IgD-negative memory B cell (primary cell): ENCODE data around the gene COL5A1. TPM values are rescaled to one million over a fixed set of nuclear protein-coding genes. Genes with fewer than 3 reads are reported as not detected.

Source experiments
- H3K27ac Mint-ChIP-seq, 3 donors: one replicate each; pipeline ENCODE4 v1.8.0; 2020 to 2022; ENCODE audit warnings: mild to moderate bottlenecking in 3 of 3, mixed read lengths in 3 of 3, moderate library complexity in 1 of 3
- H3K27me3 Mint-ChIP-seq: one replicate; pipeline ENCODE4 v1.8.0; 2021; ENCODE audit warnings: mixed read lengths
- H3K36me3 Mint-ChIP-seq: one replicate; pipeline ENCODE4 v1.8.0; 2020; ENCODE audit warnings: mild to moderate bottlenecking, mixed read lengths
- H3K4me1 Mint-ChIP-seq, 3 donors: one replicate each; pipeline ENCODE4 v1.8.0; 2020 to 2022; ENCODE audit warnings: mixed read lengths in 3 of 3, mild to moderate bottlenecking in 1 of 3
- H3K4me3 Mint-ChIP-seq, 4 donors: one replicate each; pipeline ENCODE4 v1.8.0; 2020 to 2022; ENCODE audit warnings: mild to moderate bottlenecking in 4 of 4, mixed read lengths in 4 of 4, moderate library complexity in 3 of 4
- H3K9me3 Mint-ChIP-seq, 3 donors: one replicate each; pipeline ENCODE4 v1.8.0; 2020 to 2021; ENCODE audit warnings: mixed read lengths in 3 of 3, mild to moderate bottlenecking in 1 of 3
- polyA plus RNA-seq: library from polyadenylated mRNA; unstranded; fragments of 300-500 nt; fragmentation: Illumina TruSeq; gene quantifications from one replicate; pipeline ENCODE4 v1.2.3, GENCODE V29; 2021

COL5A1 gene
- polyA plus RNA-seq, 1 donor from 2014 or later, result not detected

DNA sequence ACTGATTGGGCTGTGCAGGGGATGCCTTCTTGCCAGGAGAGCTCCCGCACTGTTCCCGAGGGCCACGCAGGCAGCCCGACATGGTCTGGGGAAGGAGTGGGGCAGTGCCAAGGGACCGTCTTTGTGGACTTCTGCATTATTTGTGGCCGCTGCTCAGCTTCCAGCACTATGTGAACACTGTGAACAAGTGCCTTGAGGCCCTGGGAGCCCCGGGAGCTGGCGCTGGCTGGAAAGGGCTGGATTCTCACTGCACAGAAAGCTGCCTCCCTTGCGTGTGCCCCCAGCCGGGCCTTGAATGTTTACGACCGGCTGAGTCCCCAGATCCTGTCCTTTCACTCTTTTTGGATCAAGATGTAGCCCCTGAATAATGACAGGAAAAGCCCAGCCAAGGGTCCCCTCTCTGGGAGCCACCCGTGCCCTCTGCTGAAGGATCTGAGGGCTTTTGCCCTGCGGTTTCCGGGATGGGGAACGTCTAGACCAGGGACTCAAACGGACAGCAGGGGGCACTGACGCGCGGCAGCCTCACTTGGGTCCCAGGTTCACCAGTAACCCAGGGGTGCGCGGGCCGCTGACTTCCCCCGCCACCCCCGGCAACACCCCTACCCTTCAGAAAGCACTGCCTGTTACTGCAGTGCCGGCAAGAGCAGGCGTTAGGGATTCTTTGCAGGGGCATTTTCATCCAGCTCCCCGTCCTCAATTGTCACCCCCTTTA lies 140.1 kb downstream of the COL5A1 start:
- no peaks in the 10 kb centered on the region for H3K9me3 Mint-ChIP-seq
- H3K27me3 Mint-ChIP-seq, result peaks cover 1% of the 10 kb centered on the region

DNA sequence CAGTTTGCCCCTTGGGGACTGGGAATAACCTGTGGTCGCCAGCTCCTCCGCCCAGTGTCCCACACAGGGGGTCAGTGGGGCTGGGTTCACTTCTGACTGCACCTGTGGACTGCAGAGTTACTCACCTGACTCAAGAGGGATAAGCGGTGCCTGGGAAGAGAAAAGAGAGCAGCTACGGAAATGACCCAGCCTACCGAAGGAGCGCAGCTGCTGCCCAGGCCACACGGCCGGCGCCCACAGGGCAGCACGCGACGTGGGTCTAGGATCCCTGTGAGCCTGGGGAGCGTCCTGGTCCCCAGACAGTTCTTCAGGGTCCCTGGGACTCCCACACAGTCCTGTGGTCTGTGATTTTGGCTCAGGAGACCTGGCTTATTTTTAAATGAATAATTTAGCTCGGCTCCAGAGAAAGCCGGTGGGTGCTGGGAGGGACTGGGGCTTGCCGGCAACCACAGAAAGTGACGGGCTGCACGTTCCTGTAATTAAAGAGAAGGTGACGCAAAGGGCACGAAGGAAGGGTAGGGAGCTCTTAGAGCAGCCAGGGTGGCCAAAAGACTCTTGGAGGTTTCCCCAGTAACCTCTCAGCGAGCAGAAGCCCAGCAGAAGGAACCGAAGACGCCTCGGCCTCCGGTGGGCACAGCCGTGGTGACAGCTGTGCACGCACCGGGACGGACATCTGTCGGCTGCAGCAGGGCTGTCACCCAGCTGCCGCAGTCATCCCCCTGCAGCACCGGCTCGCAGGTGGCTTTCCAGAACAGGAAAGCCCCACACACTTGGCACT lies 141.5 kb downstream of the COL5A1 start:
- no peak overlapping the region for H3K4me3 Mint-ChIP-seq
- H3K9me3 Mint-ChIP-seq, result no peaks in the 10 kb centered on the region
- no peaks in the 10 kb centered on the region for H3K36me3 Mint-ChIP-seq
- H3K27me3 Mint-ChIP-seq, result peaks cover 1% of the 10 kb centered on the region
- H3K4me1 Mint-ChIP-seq, result no peaks in the 10 kb centered on the region
- no peak overlapping the region for H3K27ac Mint-ChIP-seq

More for the DNA sequence above, 140.1 kb downstream of the COL5A1 start:
- H3K4me3 Mint-ChIP-seq, result no peak overlapping the region
- H3K27ac Mint-ChIP-seq, result no peak overlapping the region
- H3K4me1 Mint-ChIP-seq, result no peaks in the 10 kb centered on the region
- no peaks in the 10 kb centered on the region for H3K36me3 Mint-ChIP-seq

DNA sequence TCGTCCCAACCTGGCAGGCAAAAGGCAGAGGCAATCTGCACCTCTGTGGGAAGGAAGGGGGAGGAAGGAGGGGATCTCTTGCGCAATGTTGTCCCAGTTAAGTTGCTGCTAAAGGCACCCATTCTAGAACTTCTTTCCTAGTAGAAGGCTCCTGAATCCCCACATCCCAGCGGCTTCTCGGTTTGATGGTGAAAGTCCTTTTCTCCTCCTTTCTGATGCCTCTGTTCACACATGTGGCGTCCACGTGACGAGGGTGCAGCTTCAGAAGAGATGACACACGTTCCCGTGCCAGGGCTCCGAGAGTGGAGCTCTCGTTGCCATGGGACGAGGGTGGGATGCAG lies 142.1 kb downstream of the COL5A1 start:
- peaks cover 1% of the 10 kb centered on the region for H3K27me3 Mint-ChIP-seq
- H3K9me3 Mint-ChIP-seq, result no peaks in the 10 kb centered on the region
- H3K36me3 Mint-ChIP-seq, result no peaks in the 10 kb centered on the region
- no peak overlapping the region for H3K4me3 Mint-ChIP-seq
- no peak overlapping the region for H3K27ac Mint-ChIP-seq
- H3K4me1 Mint-ChIP-seq, result no peaks in the 10 kb centered on the region

DNA sequence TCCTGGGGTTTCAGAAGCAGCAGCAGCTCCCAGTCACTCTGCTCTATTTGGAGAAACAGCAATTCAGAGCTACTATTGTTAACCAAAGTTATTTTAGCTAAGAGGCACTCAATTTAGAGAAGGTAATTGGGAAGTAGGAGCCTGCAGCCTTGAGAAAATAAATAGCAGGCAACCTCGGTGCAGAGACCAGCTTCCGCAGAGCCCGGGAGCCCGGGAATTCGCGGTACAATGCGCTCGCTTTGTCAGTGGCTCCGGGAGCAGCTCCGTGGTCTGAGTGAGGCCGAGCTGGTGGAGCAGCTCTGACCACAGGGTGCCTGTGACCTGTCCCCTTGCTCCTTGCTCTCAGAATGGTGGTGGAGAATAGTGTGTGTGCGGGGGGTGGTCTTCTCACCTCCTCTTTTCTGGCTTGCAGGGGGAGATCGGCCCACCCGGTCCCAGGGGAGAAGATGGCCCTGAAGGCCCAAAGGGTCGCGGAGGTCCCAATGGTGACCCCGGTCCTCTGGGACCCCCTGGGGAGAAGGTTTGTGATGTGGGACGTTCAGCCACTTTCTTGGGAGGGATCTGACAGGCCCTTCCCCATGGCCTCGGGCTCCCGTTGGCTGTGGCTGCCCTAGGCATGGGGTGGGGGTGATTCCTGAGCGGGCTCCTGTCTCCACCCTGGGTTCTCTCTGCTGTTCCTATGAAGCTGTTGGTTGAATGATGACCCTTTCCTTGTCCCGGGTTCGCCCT lies 143.1 kb downstream of the COL5A1 start:
- H3K9me3 Mint-ChIP-seq, result no peaks in the 10 kb centered on the region
- no peaks in the 10 kb centered on the region for H3K4me1 Mint-ChIP-seq
- no peaks in the 10 kb centered on the region for H3K36me3 Mint-ChIP-seq
- peaks cover 1% of the 10 kb centered on the region for H3K27me3 Mint-ChIP-seq
- H3K4me3 Mint-ChIP-seq, result no peak overlapping the region
- H3K27ac Mint-ChIP-seq, result no peak overlapping the region

DNA sequence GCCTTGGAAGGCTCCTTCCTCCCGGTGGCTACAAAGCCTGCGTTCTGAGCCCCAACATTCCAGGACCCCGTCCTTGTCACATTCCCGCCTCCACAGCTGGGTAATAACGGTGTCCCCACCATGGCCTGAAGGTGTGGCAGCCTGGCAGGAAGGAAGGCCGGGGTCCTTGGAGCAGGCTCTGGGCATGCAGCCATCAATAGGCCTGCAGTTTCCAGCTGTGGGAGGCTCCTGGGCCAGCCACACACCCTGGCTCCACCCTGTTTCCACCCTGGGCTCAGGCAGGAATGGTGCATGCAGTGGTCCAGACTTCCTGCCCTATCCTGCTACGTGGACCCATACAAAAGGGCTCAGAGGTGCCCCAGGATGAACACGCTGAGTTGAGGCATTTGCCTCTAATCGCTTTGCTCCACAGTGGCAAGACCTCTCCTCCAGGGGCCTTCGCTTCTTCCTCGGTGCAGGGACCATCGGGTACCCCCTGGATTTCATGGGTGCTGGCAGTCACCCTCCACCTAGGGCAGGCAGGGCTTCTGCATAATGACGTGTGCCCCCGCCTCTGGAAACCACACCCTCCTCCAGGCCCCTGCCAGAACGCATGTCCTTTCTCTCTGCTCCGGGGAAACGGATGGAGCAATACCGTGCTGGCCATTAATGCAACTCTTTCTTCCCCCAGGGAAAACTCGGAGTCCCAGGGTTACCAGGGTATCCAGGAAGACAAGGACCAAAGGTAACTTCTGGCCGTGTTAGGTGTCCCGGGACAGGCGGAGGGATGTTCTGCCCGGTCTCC lies 143.9 kb downstream of the COL5A1 start:
- Mint-ChIP-seq H3K27ac (no peak overlapping the region), H3K4me1 (no peaks in the 10 kb centered on the region), H3K9me3 (no peaks in the 10 kb centered on the region), H3K4me3 (no peak overlapping the region), H3K27me3 (peaks cover 1% of the 10 kb centered on the region), H3K36me3 (no peaks in the 10 kb centered on the region)

DNA sequence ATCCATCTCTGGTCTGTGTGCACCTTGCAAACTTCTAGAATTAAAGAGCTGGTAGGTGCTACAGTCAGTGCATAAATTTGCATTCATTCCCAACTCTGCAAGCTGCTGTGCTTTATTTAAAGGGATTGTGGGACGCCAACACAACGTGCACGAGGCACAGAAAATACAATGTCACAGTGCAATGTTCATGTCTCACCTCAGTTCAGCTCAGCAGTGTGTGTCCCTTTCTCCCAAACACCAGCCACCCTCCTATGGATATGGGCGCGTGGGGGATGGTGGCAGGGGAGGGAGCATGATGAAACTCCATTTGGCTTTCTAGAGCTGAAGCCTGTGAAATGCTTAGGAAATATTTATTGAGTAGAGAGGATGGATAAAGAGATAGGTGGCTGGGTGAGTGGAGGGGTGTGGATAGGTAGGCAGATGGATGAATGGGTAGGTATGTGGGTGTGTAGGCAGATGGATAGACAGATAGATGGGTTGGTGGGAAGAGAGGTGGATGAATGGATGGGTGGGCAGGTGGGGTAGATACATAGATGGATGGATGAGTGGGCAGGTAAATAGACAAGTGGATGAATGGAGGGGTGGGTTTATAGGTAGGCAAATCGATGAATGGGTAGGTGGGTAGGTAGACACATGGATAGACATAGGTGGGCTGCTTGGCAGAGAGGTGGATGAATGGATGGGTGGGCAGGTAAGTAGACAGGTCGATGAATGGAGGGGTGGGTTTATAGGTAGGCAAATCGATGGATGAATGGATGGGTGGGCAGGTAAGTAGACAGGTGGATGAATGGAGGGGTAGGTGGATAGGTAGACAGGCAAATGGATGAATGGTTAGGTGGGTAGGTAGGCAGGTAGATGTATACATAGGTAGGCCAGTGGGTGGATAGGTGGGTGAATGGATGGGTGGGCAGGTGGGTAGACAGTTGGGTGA lies 146.3 kb downstream of the COL5A1 start:
- Mint-ChIP-seq H3K9me3 (no peaks in the 10 kb centered on the region), H3K4me3 (no peak overlapping the region), H3K27ac (no peak overlapping the region), H3K4me1 (no peaks in the 10 kb centered on the region), H3K36me3 (peaks cover 3% of the 10 kb centered on the region), H3K27me3 (peaks cover 3% of the 10 kb centered on the region)

DNA sequence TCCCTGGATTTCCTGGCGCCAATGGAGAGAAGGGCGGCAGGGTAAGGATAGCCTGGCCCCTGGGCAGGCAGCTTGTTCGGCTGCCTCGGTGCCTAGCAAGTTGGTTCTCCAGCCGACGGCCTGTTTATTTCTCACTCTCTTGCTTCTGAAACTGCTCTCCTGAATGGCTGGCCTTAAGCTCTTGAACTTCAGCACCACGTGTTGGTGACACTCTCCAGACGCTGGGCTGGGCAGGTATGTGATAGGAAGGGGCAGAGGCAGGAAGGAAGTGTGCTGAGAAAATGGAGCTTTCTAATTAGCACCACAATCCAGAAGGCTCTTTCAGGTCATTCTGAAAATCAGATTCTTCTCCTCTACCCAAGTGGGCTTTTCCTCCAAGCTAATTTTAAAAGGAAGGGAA lies 147.6 kb downstream of the COL5A1 start:
- H3K27ac Mint-ChIP-seq, result no peak overlapping the region
- no peaks in the 10 kb centered on the region for H3K4me1 Mint-ChIP-seq
- H3K9me3 Mint-ChIP-seq, result no peaks in the 10 kb centered on the region
- H3K4me3 Mint-ChIP-seq, result no peak overlapping the region
- peaks cover 2% of the 10 kb centered on the region for H3K27me3 Mint-ChIP-seq
- peaks cover 3% of the 10 kb centered on the region for H3K36me3 Mint-ChIP-seq

DNA sequence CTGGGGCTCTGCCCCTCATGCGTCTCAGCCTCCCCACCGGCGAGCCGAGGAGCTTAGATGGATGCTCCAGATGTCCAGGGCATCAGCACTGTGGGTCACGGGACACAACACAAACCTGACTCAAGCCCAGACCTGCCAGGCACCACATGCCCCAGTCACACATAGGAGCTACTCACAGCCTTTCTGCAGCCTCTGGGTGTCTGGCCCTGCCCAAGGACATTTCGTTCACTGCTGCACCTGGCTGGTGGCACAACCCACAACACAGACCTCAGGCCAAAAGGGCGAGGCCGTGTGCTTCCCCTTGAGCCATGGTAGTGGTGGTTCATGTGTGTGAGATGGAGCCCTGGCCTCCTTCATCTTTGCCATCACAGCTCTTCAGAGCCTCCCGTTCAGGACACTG lies 149.4 kb downstream of the COL5A1 start:
- no peaks in the 10 kb centered on the region for H3K9me3 Mint-ChIP-seq
- H3K36me3 Mint-ChIP-seq, result peaks cover 3% of the 10 kb centered on the region
- no peak overlapping the region for H3K27ac Mint-ChIP-seq
- peaks cover 6% of the 10 kb centered on the region for H3K27me3 Mint-ChIP-seq
- H3K4me3 Mint-ChIP-seq, result no peak overlapping the region
- no peaks in the 10 kb centered on the region for H3K4me1 Mint-ChIP-seq

DNA sequence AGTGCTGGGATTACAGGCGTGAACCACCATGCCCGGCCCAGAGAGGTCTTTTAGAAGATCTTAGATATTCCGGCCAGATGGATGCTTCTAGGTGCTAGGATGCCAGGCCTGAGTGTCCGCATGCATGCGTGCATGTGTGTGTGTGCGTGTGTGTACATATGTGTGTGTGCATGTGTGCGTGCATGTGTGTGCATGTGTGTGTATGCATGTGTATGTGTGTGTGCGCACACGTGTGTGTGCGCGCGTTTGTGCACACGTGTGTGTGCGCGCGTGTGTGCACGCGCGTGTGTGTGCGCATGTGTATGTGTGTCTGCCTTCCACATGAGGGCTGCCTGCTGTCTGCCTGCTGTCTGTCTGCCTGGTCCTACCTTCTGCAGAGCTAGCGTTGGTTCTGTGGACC lies 151.0 kb downstream of the COL5A1 start:
- Mint-ChIP-seq H3K36me3 (peaks cover 3% of the 10 kb centered on the region), H3K27me3 (peaks cover 7% of the 10 kb centered on the region), H3K9me3 (no peaks in the 10 kb centered on the region), H3K4me3 (no peak overlapping the region), H3K27ac (no peak overlapping the region), H3K4me1 (no peaks in the 10 kb centered on the region)

DNA sequence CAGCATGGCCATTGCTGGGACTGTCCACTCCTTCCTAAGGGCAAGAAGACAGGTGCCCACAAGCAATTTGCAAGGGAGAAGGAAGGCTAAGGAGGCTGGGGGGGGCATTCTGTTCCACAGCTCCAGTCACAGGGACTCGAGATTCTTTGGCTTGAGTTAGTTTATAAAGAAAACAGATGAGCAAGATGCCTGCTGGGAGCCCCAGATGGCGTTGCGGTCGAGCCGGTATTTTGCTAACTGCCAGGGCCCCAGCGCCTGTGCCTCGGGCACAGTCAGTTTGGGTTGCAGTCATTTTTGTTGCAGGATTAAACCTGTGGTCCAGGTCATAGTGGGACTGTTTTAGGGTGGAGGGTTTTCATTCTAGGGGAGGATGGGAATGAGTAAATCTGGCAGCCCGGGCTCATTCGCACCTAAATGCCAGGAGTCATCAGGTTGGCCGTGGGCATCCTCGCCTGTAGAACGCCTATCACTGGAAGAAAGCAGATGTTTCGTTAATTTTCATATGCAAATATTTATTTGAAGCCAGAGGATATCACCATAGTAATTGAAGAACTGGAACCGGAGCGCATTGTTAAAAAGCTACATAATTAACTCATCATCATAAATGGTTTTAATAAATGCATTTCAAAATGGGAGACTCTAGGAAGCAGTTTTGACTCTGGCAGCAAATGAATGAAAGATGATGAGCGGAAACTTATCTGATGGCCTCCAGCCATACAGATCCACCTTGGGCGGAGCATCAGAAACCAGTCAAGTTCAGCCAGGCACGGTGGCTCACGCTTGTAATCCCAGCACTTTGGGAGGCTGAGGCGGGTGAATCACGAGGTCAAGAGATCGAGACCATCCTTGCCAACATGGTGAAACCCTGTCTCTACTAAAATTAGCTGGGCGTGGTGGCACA lies 151.9 kb downstream of the COL5A1 start:
- Mint-ChIP-seq H3K4me1 (no peaks in the 10 kb centered on the region), H3K36me3 (peaks cover 3% of the 10 kb centered on the region), H3K4me3 (no peak overlapping the region), H3K9me3 (no peaks in the 10 kb centered on the region), H3K27ac (no peak overlapping the region), H3K27me3 (peaks cover 7% of the 10 kb centered on the region)

DNA sequence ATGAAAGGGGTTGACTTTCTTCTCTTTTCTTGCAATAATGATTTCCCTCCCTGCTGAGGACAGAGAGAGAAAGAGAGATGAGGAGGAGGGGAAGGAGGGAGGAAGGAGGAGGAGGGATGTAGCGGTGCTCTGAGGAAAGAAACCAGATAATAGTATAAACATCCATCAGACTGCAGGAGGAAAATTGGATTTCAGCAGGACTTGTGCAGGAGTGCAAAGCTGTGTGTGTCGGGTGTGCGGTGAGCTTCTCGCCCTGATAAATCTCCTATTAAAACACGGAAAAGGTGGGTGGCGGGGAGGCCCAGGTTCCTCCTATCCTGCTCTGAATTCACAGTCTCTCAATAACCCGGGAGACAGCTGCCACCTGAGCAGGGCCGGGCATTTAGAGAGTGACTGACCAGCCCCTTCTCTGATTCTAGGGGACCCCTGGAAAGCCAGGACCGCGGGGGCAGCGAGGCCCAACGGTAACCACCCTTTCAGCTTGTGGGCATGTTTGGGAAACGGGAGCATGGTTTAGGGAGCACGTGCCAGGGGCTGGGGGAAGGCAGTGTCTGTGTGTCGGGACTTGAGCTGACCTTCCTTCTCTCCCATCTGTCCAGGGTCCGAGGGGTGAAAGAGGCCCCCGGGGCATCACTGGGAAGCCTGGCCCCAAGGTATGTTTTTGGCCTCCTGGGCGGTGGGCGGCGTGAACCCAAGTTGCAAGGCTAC lies 153.2 kb downstream of the COL5A1 start:
- no peak overlapping the region for H3K27ac Mint-ChIP-seq
- no peaks in the 10 kb centered on the region for H3K4me1 Mint-ChIP-seq
- peak overlapping the region in 1 of 4 donors; percentile 9 for H3K4me3 Mint-ChIP-seq
- H3K36me3 Mint-ChIP-seq, result peaks cover 3% of the 10 kb centered on the region
- H3K27me3 Mint-ChIP-seq, result peaks cover 8% of the 10 kb centered on the region
- no peaks in the 10 kb centered on the region for H3K9me3 Mint-ChIP-seq

DNA sequence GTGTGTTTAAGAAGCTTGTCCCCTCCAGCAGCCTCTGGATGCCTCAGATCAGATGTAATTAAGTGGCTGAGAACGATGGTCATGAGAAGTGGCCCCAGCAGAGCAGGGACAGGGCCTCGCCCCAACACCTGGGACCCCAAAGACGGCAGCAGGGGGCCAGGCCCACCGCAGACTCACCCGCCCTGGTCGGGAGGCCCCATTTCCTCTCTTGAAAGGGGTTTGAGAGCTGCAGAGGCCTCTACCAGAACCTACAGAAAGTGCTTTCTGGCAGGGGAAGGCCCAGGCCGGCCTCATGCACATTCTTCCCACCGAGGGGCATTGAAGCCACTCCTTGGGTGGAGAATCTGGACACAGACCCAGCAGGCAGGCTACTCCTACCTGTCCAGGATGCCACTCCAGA lies 153.8 kb downstream of the COL5A1 start:
- Mint-ChIP-seq H3K27ac (no peak overlapping the region), H3K36me3 (peaks cover 3% of the 10 kb centered on the region), H3K27me3 (peaks cover 8% of the 10 kb centered on the region), H3K4me1 (no peaks in the 10 kb centered on the region), H3K9me3 (no peaks in the 10 kb centered on the region), H3K4me3 (no peak overlapping the region)

DNA sequence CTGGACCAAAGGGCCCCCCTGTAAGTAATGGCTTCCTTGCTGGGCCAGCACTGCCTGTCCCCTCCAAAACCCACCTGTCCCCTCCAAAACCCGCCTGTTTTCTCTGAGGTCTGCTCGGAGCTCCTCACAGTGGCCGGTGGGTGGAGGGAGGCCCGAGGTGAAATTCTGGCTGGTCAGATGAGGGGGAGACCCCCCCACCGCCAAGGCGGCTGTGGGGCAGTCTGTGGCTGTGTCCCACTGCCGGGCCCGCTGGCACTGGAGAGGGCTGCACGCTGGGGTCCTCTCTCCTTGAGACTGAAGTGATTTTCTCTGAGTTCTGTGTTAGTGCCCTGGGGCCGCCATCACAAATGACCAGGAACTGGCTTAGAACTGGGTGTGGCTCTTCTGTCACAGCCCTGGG lies 155.3 kb downstream of the COL5A1 start:
- Mint-ChIP-seq H3K27ac (no peak overlapping the region), H3K4me3 (no peak overlapping the region), H3K27me3 (peaks cover 7% of the 10 kb centered on the region), H3K36me3 (no peaks in the 10 kb centered on the region), H3K9me3 (peaks cover 0 to 2% (median 0%) of the 10 kb centered on the region in 3 donors), H3K4me1 (no peaks in the 10 kb centered on the region)
